ENCODE results near the gene SOS2. TPM values are rescaled to one million over a fixed set of nuclear protein-coding genes. Genes with fewer than 3 reads are reported as not detected.

The SOS2 gene
- total and polyA plus RNA-seq, 2 experiments from 2014 or later = 2.6 to 13.7 TPM

GRCh38 chr14:50072395-50072794 lies 159.0 kb downstream of the SOS2 start:
- H3K4me3 ChIP-seq = no peak overlapping the region

GRCh38 chr14:50070840-50071548 lies 160.4 kb downstream of the SOS2 start:
- Histone ChIP-seq H4K20me1 (ENCODE audit: insufficient read depth) (no peaks in the 10 kb centered on the region), H3K36me3 (ENCODE audit: low read depth) (no peaks in the 10 kb centered on the region), H3K4me1 (ENCODE audit: insufficient read depth) (peaks cover 8% of the 10 kb centered on the region), H3K9ac (no peak overlapping the region), H3K9me3 (ENCODE audit: low read depth) (no peaks in the 10 kb centered on the region), H3K4me2 (ENCODE audit: unreplicated experiment) (no peak overlapping the region), H2AFZ (no peak overlapping the region), H3K27me3 (replicated peaks; ENCODE audit: insufficient read depth) (no peaks in the 10 kb centered on the region), H3F3A (ENCODE audit: insufficient read depth) (no peaks in the 10 kb centered on the region), H3K79me2 (ENCODE audit: insufficient read depth) (no peaks in the 10 kb centered on the region), H3K4me3 (no peak overlapping the region), H3K27ac (no peak overlapping the region), H3K9me2 (ENCODE audit: insufficient read depth) (no peaks in the 10 kb centered on the region)
- TF ChIP-seq EZH2 (IDR thresholded peaks at IDR 0.05; ENCODE audit: insufficient read depth, poor library complexity, severe bottlenecking) (no peak), EZH2phosphoT487 (IDR thresholded peaks at IDR 0.05; ENCODE audit: insufficient read depth, low read depth) (no peak)
- no peak for DNase-seq
- WGBS, 2 experiments (ENCODE audit: low coverage in 1 of 2, low lambda C conversion rate in 2 of 2, missing lambda C conversion rate in 2 of 2) = 82 to 86% methylated on average over 13 of the region's 13 CpGs
- in situ Hi-C loops (cut with MboI) = no loop called here

More at GRCh38 chr14:50072395-50072794, 159.0 kb downstream of the SOS2 start:
- no peak for DNase-seq
- no peaks in the 10 kb centered on the region for H3K36me3 ChIP-seq (ENCODE audit: low read depth)
- no peaks in the 10 kb centered on the region for H3K9me2 ChIP-seq (ENCODE audit: insufficient read depth)
- H3K27me3 ChIP-seq (replicated peaks; ENCODE audit: insufficient read depth) = no peaks in the 10 kb centered on the region
- no peaks in the 10 kb centered on the region for H4K20me1 ChIP-seq (ENCODE audit: insufficient read depth)
- no peak overlapping the region for H2AFZ ChIP-seq
- H3K79me2 ChIP-seq (ENCODE audit: insufficient read depth) = no peaks in the 10 kb centered on the region
- peaks cover 8% of the 10 kb centered on the region for H3K4me1 ChIP-seq (ENCODE audit: insufficient read depth)
- H3F3A ChIP-seq (ENCODE audit: insufficient read depth) = no peaks in the 10 kb centered on the region
- no peak overlapping the region for H3K4me2 ChIP-seq (ENCODE audit: unreplicated experiment)
- H3K9ac ChIP-seq = no peak overlapping the region
- no peaks in the 10 kb centered on the region for H3K9me3 ChIP-seq (ENCODE audit: low read depth)
- TF ChIP-seq EZH2 (IDR thresholded peaks at IDR 0.05; ENCODE audit: insufficient read depth, poor library complexity, severe bottlenecking) = no peak
- TF ChIP-seq EZH2phosphoT487 (IDR thresholded peaks at IDR 0.05; ENCODE audit: insufficient read depth, low read depth) = no peak
- H3K27ac ChIP-seq = no peak overlapping the region
- 0 to 4% methylated on average over 1 of the region's 1 CpG for WGBS, 2 experiments (ENCODE audit: low coverage in 1 of 2, low lambda C conversion rate in 2 of 2, missing lambda C conversion rate in 2 of 2)
- in situ Hi-C loops (cut with MboI) = no loop called here

DNA sequence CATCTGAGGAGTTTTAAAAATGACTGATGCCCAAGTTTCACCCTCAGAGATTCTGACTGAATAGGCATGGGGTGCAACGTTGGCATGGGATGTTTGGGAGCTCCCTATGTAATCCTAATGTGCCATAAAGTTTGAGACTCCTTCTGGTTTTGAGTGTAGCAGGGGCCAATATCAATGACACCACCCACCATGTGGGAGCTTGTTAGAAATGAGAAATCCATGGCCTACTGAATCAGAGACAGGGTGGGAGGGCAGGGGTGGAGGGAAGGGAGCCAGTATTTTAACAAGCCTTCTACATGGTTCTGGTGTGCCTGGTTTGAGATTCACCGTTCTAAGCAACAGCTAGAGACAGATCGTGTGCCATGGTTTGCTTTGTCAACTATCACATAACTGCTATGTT lies 161.1 kb downstream of the SOS2 start:
- Histone ChIP-seq H3K4me2 (ENCODE audit: unreplicated experiment) (no peak overlapping the region), H3K4me1 (ENCODE audit: insufficient read depth) (peaks cover 8% of the 10 kb centered on the region), H4K20me1 (ENCODE audit: insufficient read depth) (no peaks in the 10 kb centered on the region), H3K4me3 (no peak overlapping the region), H3K9me3 (ENCODE audit: low read depth) (no peaks in the 10 kb centered on the region), H3F3A (ENCODE audit: insufficient read depth) (no peaks in the 10 kb centered on the region), H2AFZ (no peak overlapping the region), H3K36me3 (ENCODE audit: low read depth) (no peaks in the 10 kb centered on the region), H3K79me2 (ENCODE audit: insufficient read depth) (no peaks in the 10 kb centered on the region), H3K9me2 (ENCODE audit: insufficient read depth) (no peaks in the 10 kb centered on the region), H3K27ac (no peak overlapping the region), H3K27me3 (replicated peaks; ENCODE audit: insufficient read depth) (no peaks in the 10 kb centered on the region), H3K9ac (no peak overlapping the region)
- TF ChIP-seq EZH2phosphoT487 (IDR thresholded peaks at IDR 0.05; ENCODE audit: insufficient read depth, low read depth) = no peak
- TF ChIP-seq EZH2 (IDR thresholded peaks at IDR 0.05; ENCODE audit: insufficient read depth, poor library complexity, severe bottlenecking) = no peak
- in situ Hi-C loops (cut with MboI) = no loop called here
- DNase-seq = no peak
- 88 to 98% methylated on average over 3 of the region's 3 CpGs for WGBS, 2 experiments (ENCODE audit: low coverage in 1 of 2, low lambda C conversion rate in 2 of 2, missing lambda C conversion rate in 2 of 2)

- H2AFZ ChIP-seq = no peak overlapping the region
- no peaks in the 10 kb centered on the region for H3K36me3 ChIP-seq (ENCODE audit: low read depth)
- H3K4me1 ChIP-seq (ENCODE audit: insufficient read depth) = peaks cover 8% of the 10 kb centered on the region
- in situ Hi-C loops (cut with MboI) = no loop called here
- DNase-seq = no peak
- no peaks in the 10 kb centered on the region for H3K79me2 ChIP-seq (ENCODE audit: insufficient read depth)
- H3K9me3 ChIP-seq (ENCODE audit: low read depth) = no peaks in the 10 kb centered on the region
- TF ChIP-seq EZH2 (IDR thresholded peaks at IDR 0.05; ENCODE audit: insufficient read depth, poor library complexity, severe bottlenecking) = no peak
- no peak for TF ChIP-seq EZH2phosphoT487 (IDR thresholded peaks at IDR 0.05; ENCODE audit: insufficient read depth, low read depth)
- no peak overlapping the region for H3K27ac ChIP-seq
- H3K4me2 ChIP-seq (ENCODE audit: unreplicated experiment) = no peak overlapping the region
- H3F3A ChIP-seq (ENCODE audit: insufficient read depth) = no peaks in the 10 kb centered on the region
- H3K27me3 ChIP-seq (replicated peaks; ENCODE audit: insufficient read depth) = no peaks in the 10 kb centered on the region
- no peak overlapping the region for H3K9ac ChIP-seq
- H4K20me1 ChIP-seq (ENCODE audit: insufficient read depth) = no peaks in the 10 kb centered on the region
- WGBS, 2 experiments (ENCODE audit: low coverage in 1 of 2, low lambda C conversion rate in 2 of 2, missing lambda C conversion rate in 2 of 2) = 79 to 82% methylated on average over 2 of the region's 2 CpGs
- no peaks in the 10 kb centered on the region for H3K9me2 ChIP-seq (ENCODE audit: insufficient read depth)
- no peak overlapping the region for H3K4me3 ChIP-seq
Observed at GRCh38 chr14:50069325-50069724, 162.1 kb downstream of the SOS2 start.
